Measurements from ENCODE around the gene THSD7B. TPM values are rescaled to one million over a fixed set of nuclear protein-coding genes. Genes with fewer than 3 reads are reported as not detected.

Gene THSD7B
- not detected for total RNA-seq
- polyA plus RNA-seq: not detected

DNA sequence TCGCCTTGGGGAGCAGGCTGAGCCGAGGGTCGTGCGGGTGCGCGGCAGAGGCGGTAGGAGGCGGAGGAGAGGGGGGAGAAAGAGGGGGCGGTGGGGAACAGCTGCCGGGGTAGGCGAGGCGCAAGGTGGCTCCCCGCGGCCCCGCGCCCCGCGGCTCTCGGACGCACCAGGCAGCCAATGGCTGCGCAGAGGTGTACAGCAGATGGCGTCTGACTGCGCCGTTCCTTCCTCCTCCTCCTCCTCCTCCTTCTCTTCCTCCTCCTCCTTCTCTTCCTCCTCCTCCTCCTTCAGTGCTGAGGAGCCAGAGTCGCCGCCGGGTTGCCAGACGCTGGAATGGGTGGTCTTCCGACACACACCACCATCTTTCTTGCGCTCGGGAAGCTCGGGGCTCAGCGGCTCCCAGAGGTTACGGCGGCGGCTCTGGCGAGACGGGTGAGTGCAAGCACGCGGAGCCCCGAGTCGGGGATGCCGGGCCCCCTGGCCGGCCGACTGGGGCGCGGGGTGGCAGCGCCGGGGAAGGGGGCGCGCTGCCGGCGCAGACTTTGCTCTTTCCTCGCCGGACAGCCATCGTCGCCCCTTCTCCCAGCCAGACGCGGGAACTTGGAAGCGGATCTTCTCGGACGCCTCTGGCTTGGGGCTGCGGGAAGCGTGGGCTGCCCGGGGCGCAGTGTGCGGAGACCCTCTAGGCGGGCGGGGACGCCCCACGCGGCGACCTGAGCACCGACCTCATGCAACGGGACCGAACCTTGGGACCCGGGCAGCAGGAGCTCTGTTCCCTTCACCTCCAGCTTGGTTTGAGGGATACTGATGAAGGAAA lies at the start of gene THSD7B:
TSS of gene THSD7B (plus strand) at position 290 of the 817 bp plus-strand sequence. CDS start 116,634 bp downstream, outside the sequence.
- no peaks in the 10 kb centered on the region for H3K4me1 ChIP-seq (ENCODE audit: insufficient read depth, low read length)
- H3K4me1 Mint-ChIP-seq: peaks cover 0 to 9% (median 0%) of the 10 kb centered on the region in 3 donors
- no peak for DNase-seq
- no peaks in the 10 kb centered on the region for H3K9me3 Mint-ChIP-seq
- H3K27ac Mint-ChIP-seq: no peak within 1 kb of the TSS
- H3K36me3 Mint-ChIP-seq: no peaks in the 10 kb centered on the region
- H3K27me3 Mint-ChIP-seq: peaks cover 26 to 70% of the 10 kb centered on the region in 2 donors
- ChIA-PET POLR2A (no interaction called here), CTCF (no interaction called here)
- H3K27ac ChIP-seq (ENCODE audit: low read depth, low read length): no peak within 1 kb of the TSS
- no peaks in the 10 kb centered on the region for H3K9me3 ChIP-seq (ENCODE audit: low read length)
- no peaks in the 10 kb centered on the region for H3K36me3 ChIP-seq (ENCODE audit: insufficient read depth, low read length)
- no peaks in the 10 kb centered on the region for H3K27me3 ChIP-seq (ENCODE audit: insufficient read depth, low read length, poor library complexity, severe bottlenecking)
- H3K4me3 Mint-ChIP-seq: peak within 1 kb of the TSS in 2 of 7 donors; percentile 22 to 32
- no peak within 1 kb of the TSS for H3K4me3 ChIP-seq (ENCODE audit: low read length)

GRCh38 chr2:136718273-136718672 lies 47.1 kb upstream of the THSD7B start:
- H3K4me1 Mint-ChIP-seq: no peaks in the 10 kb centered on the region
- CTCF ChIA-PET: no interaction called here
- H3K27ac ChIP-seq (ENCODE audit: low read depth, low read length): no peak overlapping the region
- H3K4me3 Mint-ChIP-seq: no peak overlapping the region
- no peak overlapping the region for H3K4me3 ChIP-seq (ENCODE audit: low read length)
- no peaks in the 10 kb centered on the region for H3K36me3 Mint-ChIP-seq
- DNase-seq: no peak
- H3K9me3 ChIP-seq (ENCODE audit: low read length): no peaks in the 10 kb centered on the region
- H3K9me3 Mint-ChIP-seq: peaks cover 0 to 6% (median 0%) of the 10 kb centered on the region in 5 donors
- H3K27ac Mint-ChIP-seq: no peak overlapping the region
- H3K4me1 ChIP-seq (ENCODE audit: insufficient read depth, low read length): no peaks in the 10 kb centered on the region
- no peaks in the 10 kb centered on the region for H3K27me3 ChIP-seq (ENCODE audit: insufficient read depth, low read length, poor library complexity, severe bottlenecking)
- H3K36me3 ChIP-seq (ENCODE audit: insufficient read depth, low read length): no peaks in the 10 kb centered on the region
- peaks cover 4 to 10% of the 10 kb centered on the region in 2 donors for H3K27me3 Mint-ChIP-seq
- POLR2A ChIA-PET: no interaction called here

DNA sequence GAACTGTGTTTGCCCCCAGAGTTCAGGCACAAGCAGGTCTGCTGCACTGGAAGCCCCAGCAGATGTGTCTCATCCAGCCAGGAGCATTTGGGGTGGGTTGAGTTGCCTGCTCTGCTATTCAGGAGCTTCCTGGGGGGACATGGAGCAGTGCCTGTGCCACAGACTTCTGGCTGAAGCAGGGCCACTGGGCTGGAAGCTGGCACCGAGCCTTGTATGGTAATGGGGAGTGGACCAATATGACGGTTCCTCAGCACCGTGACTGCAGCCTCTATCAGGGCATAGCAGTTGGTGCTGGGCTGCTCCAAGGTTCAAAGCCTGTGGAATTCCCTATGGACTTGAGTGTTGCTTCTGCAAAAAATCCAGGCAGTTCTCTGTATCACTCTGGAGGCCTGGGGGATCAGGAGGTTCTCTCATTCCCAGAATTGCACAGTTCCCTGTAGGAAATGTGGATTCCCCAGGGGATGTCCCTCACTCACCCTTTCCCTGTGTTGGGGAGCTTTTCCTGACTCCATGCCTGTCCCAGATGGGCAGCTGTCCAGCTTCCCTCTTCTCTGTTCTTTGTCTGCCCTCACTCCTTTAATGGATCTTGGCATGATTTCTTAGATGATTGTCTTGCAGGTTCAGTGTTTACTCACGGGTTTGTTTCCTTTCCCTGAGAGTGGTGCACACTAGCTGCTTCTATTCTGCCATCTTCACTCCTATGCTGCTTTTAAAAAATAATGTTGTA lies 37.2 kb upstream of the THSD7B start:
- H3K27ac ChIP-seq (ENCODE audit: low read depth, low read length): no peak overlapping the region
- Mint-ChIP-seq H3K36me3 (no peaks in the 10 kb centered on the region), H3K4me1 (no peaks in the 10 kb centered on the region), H3K9me3 (peaks cover 0 to 23% (median 2%) of the 10 kb centered on the region in 5 donors), H3K27ac (no peak overlapping the region), H3K27me3 (peaks cover 2 to 8% of the 10 kb centered on the region in 2 donors), H3K4me3 (no peak overlapping the region)
- no peak for DNase-seq
- H3K4me1 ChIP-seq (ENCODE audit: insufficient read depth, low read length): no peaks in the 10 kb centered on the region
- ChIA-PET CTCF (no interaction called here), POLR2A (no interaction called here)
- no peak overlapping the region for H3K4me3 ChIP-seq (ENCODE audit: low read length)
- H3K27me3 ChIP-seq (ENCODE audit: insufficient read depth, low read length, poor library complexity, severe bottlenecking): no peaks in the 10 kb centered on the region
- no peaks in the 10 kb centered on the region for H3K9me3 ChIP-seq (ENCODE audit: low read length)
- no peaks in the 10 kb centered on the region for H3K36me3 ChIP-seq (ENCODE audit: insufficient read depth, low read length)

GRCh38 chr2:136736236-136736635 lies 29.1 kb upstream of the THSD7B start:
- H3K9me3 Mint-ChIP-seq: peaks cover 0 to 7% (median 2%) of the 10 kb centered on the region in 5 donors
- POLR2A ChIA-PET: no interaction called here
- Histone ChIP-seq H3K27ac (ENCODE audit: low read depth, low read length) (no peak overlapping the region), H3K36me3 (ENCODE audit: insufficient read depth, low read length) (no peaks in the 10 kb centered on the region), H3K9me3 (ENCODE audit: low read length) (no peaks in the 10 kb centered on the region), H3K27me3 (ENCODE audit: insufficient read depth, low read length, poor library complexity, severe bottlenecking) (no peaks in the 10 kb centered on the region), H3K4me1 (ENCODE audit: insufficient read depth, low read length) (no peaks in the 10 kb centered on the region), H3K4me3 (ENCODE audit: low read length) (no peak overlapping the region)
- DNase-seq: no peak
- no peaks in the 10 kb centered on the region for H3K36me3 Mint-ChIP-seq
- no peak overlapping the region for H3K4me3 Mint-ChIP-seq
- no peaks in the 10 kb centered on the region for H3K4me1 Mint-ChIP-seq
- H3K27ac Mint-ChIP-seq: no peak overlapping the region
- peaks cover 6 to 15% of the 10 kb centered on the region in 2 donors for H3K27me3 Mint-ChIP-seq
- CTCF ChIA-PET: interaction anchor here (1.4 to 1.5 kb wide), 2 partner anchors 11 to 312 kb away, joined by 3 to 4 read pairs; no protein-coding TSS in a partner anchor

DNA sequence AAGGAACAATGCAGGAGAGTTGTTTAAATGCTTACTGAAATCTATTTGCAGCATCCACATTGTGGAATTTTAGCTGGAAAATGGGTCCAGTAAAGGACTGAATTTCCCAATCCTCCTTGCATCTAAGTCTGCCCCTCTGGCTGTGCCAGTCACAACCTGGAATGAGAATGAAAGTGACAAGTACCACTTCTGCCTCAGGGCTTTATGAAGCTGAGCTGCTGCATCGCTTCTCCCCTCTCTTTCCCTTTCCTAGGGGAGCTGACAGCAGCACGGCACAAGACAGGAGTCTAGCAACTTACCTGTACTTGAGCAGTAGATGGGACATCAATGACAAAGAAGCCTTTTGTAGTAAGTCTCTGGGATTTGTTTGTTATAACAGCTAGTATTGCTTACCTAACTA lies 27.3 kb upstream of the THSD7B start:
- Histone ChIP-seq H3K36me3 (ENCODE audit: insufficient read depth, low read length) (no peaks in the 10 kb centered on the region), H3K27ac (ENCODE audit: low read depth, low read length) (no peak overlapping the region), H3K4me3 (ENCODE audit: low read length) (no peak overlapping the region), H3K4me1 (ENCODE audit: insufficient read depth, low read length) (no peaks in the 10 kb centered on the region), H3K27me3 (ENCODE audit: insufficient read depth, low read length, poor library complexity, severe bottlenecking) (no peaks in the 10 kb centered on the region), H3K9me3 (ENCODE audit: low read length) (no peaks in the 10 kb centered on the region)
- Mint-ChIP-seq H3K36me3 (no peaks in the 10 kb centered on the region), H3K4me1 (no peaks in the 10 kb centered on the region), H3K27ac (no peak overlapping the region), H3K27me3 (peaks cover 6 to 12% of the 10 kb centered on the region in 2 donors), H3K4me3 (no peak overlapping the region), H3K9me3 (peaks cover 0 to 2% (median 0%) of the 10 kb centered on the region in 5 donors)
- ChIA-PET CTCF (no interaction called here), POLR2A (no interaction called here)
- DNase-seq: no peak

GRCh38 chr2:136741471-136741870 lies 23.9 kb upstream of the THSD7B start:
- peaks cover 1 to 13% of the 10 kb centered on the region in 2 donors for H3K27me3 Mint-ChIP-seq
- ChIA-PET POLR2A (no interaction called here), CTCF (no interaction called here)
- Histone ChIP-seq H3K4me1 (ENCODE audit: insufficient read depth, low read length) (no peaks in the 10 kb centered on the region), H3K4me3 (ENCODE audit: low read length) (no peak overlapping the region), H3K27me3 (ENCODE audit: insufficient read depth, low read length, poor library complexity, severe bottlenecking) (no peaks in the 10 kb centered on the region), H3K27ac (ENCODE audit: low read depth, low read length) (no peak overlapping the region), H3K9me3 (ENCODE audit: low read length) (no peaks in the 10 kb centered on the region), H3K36me3 (ENCODE audit: insufficient read depth, low read length) (no peaks in the 10 kb centered on the region)
- no peaks in the 10 kb centered on the region for H3K36me3 Mint-ChIP-seq
- H3K4me3 Mint-ChIP-seq: no peak overlapping the region
- H3K9me3 Mint-ChIP-seq: no peaks in the 10 kb centered on the region
- DNase-seq: no peak
- no peaks in the 10 kb centered on the region for H3K4me1 Mint-ChIP-seq
- no peak overlapping the region for H3K27ac Mint-ChIP-seq

DNA sequence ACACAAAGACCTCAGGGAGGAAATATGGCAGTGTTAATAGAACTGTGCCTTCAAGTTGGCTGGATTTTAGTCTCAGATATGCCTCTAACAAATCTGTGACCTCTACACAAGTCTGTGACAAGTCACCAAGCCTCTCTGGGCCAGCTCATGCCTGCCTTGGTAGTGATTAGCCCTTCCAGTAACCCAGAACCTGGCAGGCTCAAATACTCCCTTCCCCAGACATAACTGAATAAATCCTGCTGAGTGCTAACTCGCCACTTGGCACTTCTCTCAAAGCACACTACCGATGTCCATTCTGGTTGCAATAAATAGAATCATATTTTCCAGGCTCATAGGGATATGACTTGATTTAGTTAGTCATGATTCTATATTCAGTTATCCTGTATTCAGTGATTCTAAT lies 15.3 kb upstream of the THSD7B start:
- Histone ChIP-seq H3K4me1 (ENCODE audit: insufficient read depth, low read length) (no peaks in the 10 kb centered on the region), H3K36me3 (ENCODE audit: insufficient read depth, low read length) (no peaks in the 10 kb centered on the region), H3K4me3 (ENCODE audit: low read length) (no peak overlapping the region), H3K27me3 (ENCODE audit: insufficient read depth, low read length, poor library complexity, severe bottlenecking) (no peaks in the 10 kb centered on the region), H3K9me3 (ENCODE audit: low read length) (no peaks in the 10 kb centered on the region), H3K27ac (ENCODE audit: low read depth, low read length) (no peak overlapping the region)
- H3K27me3 Mint-ChIP-seq: peaks cover 4 to 16% of the 10 kb centered on the region in 2 donors
- DNase-seq: no peak
- H3K4me3 Mint-ChIP-seq: no peak overlapping the region
- ChIA-PET POLR2A (no interaction called here), CTCF (no interaction called here)
- H3K36me3 Mint-ChIP-seq: no peaks in the 10 kb centered on the region
- peaks cover 0 to 2% (median 0%) of the 10 kb centered on the region in 5 donors for H3K9me3 Mint-ChIP-seq
- no peaks in the 10 kb centered on the region for H3K4me1 Mint-ChIP-seq
- H3K27ac Mint-ChIP-seq: no peak overlapping the region

- H3K9me3 Mint-ChIP-seq: peaks cover 0 to 2% (median 0%) of the 10 kb centered on the region in 5 donors
Observed at GRCh38 chr2:136751406-136751805, 13.9 kb upstream of the THSD7B start.

More at GRCh38 chr2:136751406-136751805, 13.9 kb upstream of the THSD7B start:
- peaks cover 4 to 16% of the 10 kb centered on the region in 2 donors for H3K27me3 Mint-ChIP-seq
- H3K4me3 ChIP-seq (ENCODE audit: low read length): no peak overlapping the region
- no peaks in the 10 kb centered on the region for H3K4me1 ChIP-seq (ENCODE audit: insufficient read depth, low read length)
- H3K4me1 Mint-ChIP-seq: no peaks in the 10 kb centered on the region
- no peak overlapping the region for H3K27ac ChIP-seq (ENCODE audit: low read depth, low read length)
- ChIA-PET CTCF (no interaction called here), POLR2A (no interaction called here)
- H3K36me3 ChIP-seq (ENCODE audit: insufficient read depth, low read length): no peaks in the 10 kb centered on the region
- no peak for DNase-seq
- no peak overlapping the region for H3K27ac Mint-ChIP-seq
- no peaks in the 10 kb centered on the region for H3K9me3 ChIP-seq (ENCODE audit: low read length)
- no peaks in the 10 kb centered on the region for H3K27me3 ChIP-seq (ENCODE audit: insufficient read depth, low read length, poor library complexity, severe bottlenecking)
- H3K4me3 Mint-ChIP-seq: no peak overlapping the region
- H3K36me3 Mint-ChIP-seq: no peaks in the 10 kb centered on the region
